H7 (cell line): ENCODE results near the gene ZNF24. TPM values are rescaled to one million over a fixed set of nuclear protein-coding genes. Genes with fewer than 3 reads are reported as not detected.
A peak's percentile ranks its signal among the peaks of the same experiment; 100 is the strongest.

ENCODE experiments used
- DNase-seq: peaks from one replicate; pipeline ENCODE4 v3.0.0; 2012
- H3K27me3 ChIP-seq: 2 replicates; pipeline ENCODE4 v1.6.0; 2011; ENCODE audit warnings: mild to moderate bottlenecking, low read length; ENCODE audit not compliant: control insufficient read depth, insufficient read depth
- H3K36me3 ChIP-seq: replicated peaks from 2 replicates; pipeline ENCODE4 v1.5.1; 2011; ENCODE audit warnings: low read length; ENCODE audit not compliant: control insufficient read depth, insufficient read depth
- H3K4me3 ChIP-seq: 2 replicates; pipeline ENCODE4 v1.5.1; 2011; ENCODE audit warnings: low read depth, mild to moderate bottlenecking, control low read depth, low read length, moderate library complexity; ENCODE audit not compliant: insufficient read depth
- total RNA-seq: library from RNA; depleted of rRNA; stranded (reverse); fragments of >200 nt; shearing (Covaris generic); gene quantifications from 2 replicates; pipeline ENCODE4 v1.2.3, GENCODE V29; 2014; rRNA removed

Gene ZNF24
- total RNA-seq = 29.4 and 32.8 TPM in 2 replicates

- peak; percentile 95 for DNase-seq
- peak within 1 kb of the TSS; percentile 98 for H3K4me3 ChIP-seq
- H3K27me3 ChIP-seq = no peaks in the 10 kb centered on the region
- H3K36me3 ChIP-seq = peaks cover 9% of the 10 kb centered on the region
These were observed at the start of gene ZNF24 for GRCh38 chr18:35343936-35344735. Gene ZNF24, minus strand, starts transcription at chr18:35344420. Its CDS starts 3,770 bp downstream, at chr18:35340650.

DNA sequence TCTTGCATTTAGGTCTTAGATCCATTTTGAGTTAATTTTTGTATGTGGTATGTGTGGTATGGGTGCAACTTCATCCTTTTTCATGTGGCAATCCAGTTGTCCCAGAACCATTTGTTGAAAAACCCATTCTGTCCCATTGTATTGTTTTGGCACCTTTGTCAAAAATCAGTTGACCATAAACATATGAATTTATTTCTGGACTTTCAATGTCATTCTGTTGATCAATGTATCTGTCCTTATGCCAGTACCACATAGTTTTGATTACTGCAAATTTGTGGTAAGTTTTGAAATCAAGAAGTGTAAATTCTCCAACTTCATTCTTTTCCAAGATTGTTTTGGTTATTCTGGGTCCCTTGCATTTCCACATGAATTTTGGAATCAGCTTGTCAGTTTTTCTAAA lies 49.5 kb upstream of the ZNF24 start:
- DNase-seq = no peak
- H3K36me3 ChIP-seq = no peaks in the 10 kb centered on the region

DNA sequence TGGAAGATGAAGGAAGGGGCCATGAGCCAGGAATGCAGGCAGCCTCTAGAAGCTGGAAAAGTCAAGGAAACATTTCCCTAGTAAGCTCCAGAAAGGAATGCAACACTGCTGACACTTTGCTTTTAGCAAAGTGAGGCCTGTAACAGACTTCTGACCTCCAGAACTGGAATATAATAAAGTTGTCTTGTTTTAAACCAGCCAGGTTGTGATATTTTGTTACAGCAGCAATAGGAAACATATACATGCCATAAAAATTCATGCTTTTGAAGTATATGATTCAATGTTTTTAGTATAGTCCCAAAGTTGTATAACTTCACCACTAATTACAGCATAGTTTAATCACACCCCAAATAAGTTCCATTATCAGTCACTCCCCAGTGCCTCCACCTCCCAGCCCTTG lies 48.2 kb upstream of the ZNF24 start:
- Histone ChIP-seq H3K27me3 (no peaks in the 10 kb centered on the region), H3K36me3 (no peaks in the 10 kb centered on the region), H3K4me3 (no peak overlapping the region)
- DNase-seq = no peak

More for the DNA sequence above, 49.5 kb upstream of the ZNF24 start:
- Histone ChIP-seq H3K4me3 (no peak overlapping the region), H3K27me3 (no peaks in the 10 kb centered on the region)

DNA sequence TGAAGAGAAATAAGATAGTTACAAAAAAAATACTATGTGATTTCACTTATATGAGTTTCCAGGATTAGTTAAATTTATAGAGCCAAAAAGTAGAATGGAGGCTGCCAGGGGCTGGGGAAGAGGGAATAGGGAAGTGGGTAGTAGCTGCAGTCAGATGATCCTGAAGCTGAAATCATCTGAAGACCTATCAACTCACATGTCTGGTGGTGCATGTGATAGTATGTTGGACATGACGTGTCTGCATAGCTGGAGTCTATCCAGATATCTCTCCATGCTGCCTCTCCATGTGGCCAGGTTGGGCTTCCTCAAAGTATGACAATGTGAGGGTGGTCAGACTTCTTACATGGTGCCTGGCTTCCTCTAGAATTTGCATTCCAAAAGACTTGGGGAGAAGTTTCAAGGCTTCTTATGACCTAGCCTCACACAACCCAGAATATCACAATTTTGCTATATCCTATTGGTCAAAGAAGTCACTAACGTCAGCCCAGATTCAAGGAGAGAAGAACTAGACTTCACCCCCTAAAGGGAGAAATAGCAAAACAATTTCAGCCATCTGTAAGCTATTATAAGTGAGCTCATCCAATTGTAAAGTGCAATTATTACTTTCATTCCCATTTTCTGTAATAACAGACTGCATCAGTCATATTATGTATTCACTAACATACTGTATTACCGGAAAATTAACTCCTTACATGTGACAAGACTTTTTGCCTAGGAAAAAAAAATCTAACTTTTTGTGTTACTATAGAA lies 46.9 kb upstream of the ZNF24 start:
- no peaks in the 10 kb centered on the region for H3K27me3 ChIP-seq
- H3K4me3 ChIP-seq = no peak overlapping the region
- H3K36me3 ChIP-seq = no peaks in the 10 kb centered on the region
- DNase-seq = no peak

GRCh38 chr18:35389095-35389618 lies 44.9 kb upstream of the ZNF24 start:
- DNase-seq = no peak
- no peaks in the 10 kb centered on the region for H3K27me3 ChIP-seq
- no peaks in the 10 kb centered on the region for H3K36me3 ChIP-seq
- H3K4me3 ChIP-seq = no peak overlapping the region

- Histone ChIP-seq H3K4me3 (no peak overlapping the region), H3K36me3 (no peaks in the 10 kb centered on the region), H3K27me3 (no peaks in the 10 kb centered on the region)
- DNase-seq = no peak
These were observed 42.9 kb upstream of the ZNF24 start for GRCh38 chr18:35387152-35387571.

- H3K36me3 ChIP-seq = no peaks in the 10 kb centered on the region
- no peak overlapping the region for H3K4me3 ChIP-seq
- DNase-seq = peak; percentile 72
- no peaks in the 10 kb centered on the region for H3K27me3 ChIP-seq
These were observed 42.4 kb upstream of the ZNF24 start for GRCh38 chr18:35386600-35387100.

DNA sequence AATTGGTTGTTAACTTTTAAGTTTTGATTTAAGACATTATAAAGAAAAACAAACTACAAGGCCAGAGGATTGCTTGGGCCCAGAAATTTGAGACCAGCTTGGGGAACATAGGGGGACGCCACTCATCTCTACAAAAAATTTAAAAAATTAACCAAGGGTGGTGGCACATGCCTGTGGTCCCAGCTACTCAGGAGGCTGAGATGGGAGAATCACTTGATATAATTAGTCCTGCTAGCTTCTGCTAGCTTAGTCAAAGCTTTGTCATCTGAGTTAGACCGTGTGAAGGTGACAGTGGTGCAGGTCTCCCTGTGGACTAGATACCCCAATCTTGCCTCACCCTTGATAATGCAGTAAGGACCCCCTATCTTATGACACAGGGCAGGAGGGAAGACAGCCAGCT lies 38.9 kb upstream of the ZNF24 start:
- DNase-seq = no peak
- no peaks in the 10 kb centered on the region for H3K36me3 ChIP-seq
- no peaks in the 10 kb centered on the region; the same call in 1 of the 2 replicates for H3K27me3 ChIP-seq
- H3K4me3 ChIP-seq = no peak overlapping the region

- Histone ChIP-seq H3K27me3 (no peaks in the 10 kb centered on the region; the same call in 1 of the 2 replicates), H3K36me3 (no peaks in the 10 kb centered on the region), H3K4me3 (no peak overlapping the region)
- DNase-seq = no peak
These were observed 35.2 kb upstream of the ZNF24 start for GRCh38 chr18:35379421-35379820.

DNA sequence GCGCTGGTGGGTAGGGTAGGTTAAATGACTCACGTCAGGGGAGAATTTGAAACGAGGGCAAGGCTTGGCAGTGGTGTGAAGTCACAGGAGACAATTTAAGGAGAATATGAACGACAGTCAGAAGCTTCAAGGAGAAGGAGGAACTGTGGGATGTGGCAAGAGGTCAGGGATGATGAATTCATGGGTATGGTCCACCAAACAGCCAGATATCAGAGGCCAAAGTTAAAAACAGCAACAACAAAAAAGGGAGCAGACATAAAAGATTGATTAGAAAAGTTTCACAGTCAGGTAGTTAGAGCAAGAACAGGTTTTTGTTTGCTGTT lies 34.3 kb upstream of the ZNF24 start:
- H3K4me3 ChIP-seq = no peak overlapping the region
- no peaks in the 10 kb centered on the region for H3K36me3 ChIP-seq
- no peak for DNase-seq
- no peaks in the 10 kb centered on the region; the same call in 1 of the 2 replicates for H3K27me3 ChIP-seq

DNA sequence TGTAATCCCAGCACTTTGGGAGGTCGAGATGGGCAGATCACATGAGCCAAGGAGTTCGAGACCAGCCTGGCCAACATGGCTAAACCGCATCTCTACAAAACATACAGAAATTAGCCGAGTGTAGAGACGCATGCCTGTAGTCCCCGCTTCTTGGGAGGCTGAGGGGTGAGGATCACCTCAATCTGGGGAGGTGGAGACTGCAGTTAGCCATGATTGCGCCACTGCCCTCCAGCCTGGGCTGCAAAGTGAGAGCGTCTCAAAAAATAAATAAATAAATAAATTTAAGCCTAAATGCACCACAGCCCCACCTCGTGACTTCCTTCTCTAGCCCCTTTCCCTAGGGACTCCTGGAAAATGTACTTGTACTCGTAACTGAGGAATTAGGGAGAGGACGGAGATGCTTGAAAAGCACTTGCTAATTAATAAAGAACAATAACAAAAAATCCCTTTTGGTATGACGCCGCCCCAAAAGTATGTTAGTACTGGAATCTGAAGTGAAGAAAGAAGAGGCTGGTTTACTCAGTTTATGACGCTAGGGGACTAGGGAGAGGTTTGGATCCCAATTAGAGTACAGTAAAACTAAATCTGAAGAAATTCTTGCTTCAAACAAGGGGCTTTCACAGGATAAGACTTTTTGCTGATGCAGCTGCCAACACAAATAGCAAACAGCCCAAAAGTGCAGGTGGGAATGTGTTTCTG lies 33.8 kb upstream of the ZNF24 start:
- Histone ChIP-seq H3K27me3 (no peaks in the 10 kb centered on the region; the same call in 1 of the 2 replicates), H3K4me3 (no peak overlapping the region), H3K36me3 (no peaks in the 10 kb centered on the region)
- no peak for DNase-seq

GRCh38 chr18:35376742-35377695 lies 32.8 kb upstream of the ZNF24 start, which contains the start of gene ZNF396:
Gene ZNF396, minus strand, starts transcription at chr18:35377337. Its CDS starts 3,045 bp downstream, at chr18:35374292.
- DNase-seq = peak; percentile 92
- Histone ChIP-seq H3K36me3 (no peaks in the 10 kb centered on the region), H3K27me3 (no peaks in the 10 kb centered on the region; the same call in 1 of the 2 replicates), H3K4me3 (peak within 1 kb of the TSS; percentile 75)

DNA sequence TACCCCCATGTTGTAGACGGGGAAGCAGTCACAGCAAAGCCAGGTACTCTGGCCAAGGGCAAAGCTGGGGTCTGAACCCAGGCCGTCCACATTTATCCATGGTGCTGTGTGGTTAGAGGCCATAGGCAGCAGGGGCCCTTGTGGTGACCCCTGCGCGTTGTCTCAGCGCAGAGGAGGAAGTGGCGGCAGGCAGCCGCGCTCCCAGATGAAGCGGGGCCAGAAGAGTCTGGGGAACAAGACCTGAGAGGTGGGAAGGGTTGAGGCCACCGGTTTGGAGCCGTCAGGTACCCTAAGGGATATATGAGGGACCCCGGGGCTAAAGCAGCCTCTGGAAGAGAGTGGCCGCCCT lies 32.1 kb upstream of the ZNF24 start:
- no peaks in the 10 kb centered on the region for H3K36me3 ChIP-seq
- DNase-seq = peak; percentile 68
- no peaks in the 10 kb centered on the region; the same call in 1 of the 2 replicates for H3K27me3 ChIP-seq
- H3K4me3 ChIP-seq = peak overlapping the region; percentile 75
